MCF 10A (cell line): ENCODE results near the gene CCDC28B. TPM values are rescaled to one million over a fixed set of nuclear protein-coding genes. Genes with fewer than 3 reads are reported as not detected.
A peak's percentile ranks its signal among the peaks of the same experiment; 100 is the strongest.

ENCODE experiments used
- BruUV-seq: library from RNA; stranded (reverse); fragments of 400-500 nt; replicated peaks from 2 replicates; lab custom pipeline; 2021; lab: Mats Ljungman, UMichigan
- CTCF ChIA-PET: fragments of 300-600 bp; sonication (Branson Sonifier 250); formaldehyde crosslinking; extraction: SDS; loops from one replicate; lab custom pipeline; 2021; ENCODE audit warnings: antibody characterized with exemption, inconsistent platforms; lab: Yijun Ruan, JAX
- POLR2A ChIA-PET: fragments of 300-600, 350-650 bp; sonication (Branson Sonifier 250); formaldehyde crosslinking; extraction: SDS; loops from one replicate; lab custom pipeline; 2020; ENCODE audit warnings: antibody characterized with exemption, inconsistent platforms; lab: Yijun Ruan, JAX
- DNase-seq: peaks from one replicate; pipeline ENCODE4 v3.0.0-alpha.2; 2018; ENCODE audit not compliant: unreplicated experiment
- H3K27ac Mint-ChIP-seq: one replicate; pipeline ENCODE4 v1.8.0; 2022; ENCODE audit warnings: mild to moderate bottlenecking, low read depth, mixed read lengths; ENCODE audit not compliant: unreplicated experiment
- H3K27me3 Mint-ChIP-seq: one replicate; pipeline ENCODE4 v1.8.0; 2022; ENCODE audit warnings: mixed read lengths; ENCODE audit not compliant: insufficient read depth, unreplicated experiment
- H3K36me3 Mint-ChIP-seq: one replicate; pipeline ENCODE4 v1.8.0; 2022; ENCODE audit warnings: mild to moderate bottlenecking, moderate library complexity, mixed read lengths; ENCODE audit not compliant: insufficient read depth, unreplicated experiment
- H3K4me1 Mint-ChIP-seq: one replicate; pipeline ENCODE4 v1.8.0; 2022; ENCODE audit warnings: mixed read lengths; ENCODE audit not compliant: insufficient read depth, unreplicated experiment
- H3K4me3 Mint-ChIP-seq: one replicate; pipeline ENCODE4 v1.8.0; 2022; ENCODE audit warnings: mild to moderate bottlenecking, moderate library complexity, mixed read lengths; ENCODE audit not compliant: unreplicated experiment
- H3K9me3 Mint-ChIP-seq: one replicate; pipeline ENCODE4 v1.8.0; 2022; ENCODE audit warnings: mixed read lengths; ENCODE audit not compliant: unreplicated experiment
- CTCF ChIP-seq: fragments of 200-600 bp; IDR thresholded peaks from one replicate; pipeline ENCODE4 v1.8.0; 2022; ENCODE audit warnings: antibody characterized with exemption, mild to moderate bottlenecking; ENCODE audit not compliant: unreplicated experiment
- intact Hi-C: fragments of 100-400 bp; cut with micrococcal nuclease; formaldehyde crosslinking; loops from 2 replicates; pipeline ENCODE4 v1.14.1; 2022
- total RNA-seq: library from RNA; stranded (reverse); gene quantifications from 2 replicates; pipeline ENCODE4 v1.2.3, GENCODE V29; 2022

The CCDC28B gene
- total RNA-seq, 1 experiment from 2014 or later = 0.91 TPM

GRCh38 chr1:32195531-32195930 is 4.9 kb upstream of the CCDC28B start:
- Mint-ChIP-seq H3K4me3 (no peak overlapping the region), H3K9me3 (no peaks in the 10 kb centered on the region), H3K27me3 (no peaks in the 10 kb centered on the region), H3K4me1 (peaks cover 6% of the 10 kb centered on the region), H3K36me3 (peaks cover 71% of the 10 kb centered on the region), H3K27ac (no peak overlapping the region)
- DNase-seq = no peak
- intact Hi-C loops = no loop called here
- CTCF ChIA-PET = no interaction called here
- no peak for TF ChIP-seq CTCF
- BruUV-seq = no TSS peak
- POLR2A ChIA-PET = interaction anchor here (1.0 to 2.9 kb wide), 3 partner anchors 11 to 16 kb away, joined by 3 to 13 read pairs (median 3); partner anchors contain the start of gene TXLNA

GRCh38 chr1:32195972-32196823 is 4.2 kb upstream of the CCDC28B start:
- DNase-seq = no peak
- Mint-ChIP-seq H3K4me3 (no peak overlapping the region), H3K27ac (peak overlapping the region; percentile 46), H3K9me3 (no peaks in the 10 kb centered on the region), H3K4me1 (peaks cover 6% of the 10 kb centered on the region), H3K27me3 (no peaks in the 10 kb centered on the region), H3K36me3 (peaks cover 64% of the 10 kb centered on the region)
- intact Hi-C loops = no loop called here
- no peak for TF ChIP-seq CTCF
- ChIA-PET POLR2A (interaction anchor here (0.6 to 2.9 kb wide), 6 partner anchors 10 to 477 kb away, joined by 3 to 13 read pairs (median 6); partner anchors contain the start of genes IQCC, KPNA6 and TXLNA), CTCF (interaction anchor here (3.3 kb wide), 1 partner anchor 19 kb away, joined by 11 read pairs; no protein-coding TSS in a partner anchor)
- BruUV-seq = TSS peak; percentile 20

GRCh38 chr1:32197074-32197473 is 3.3 kb upstream of the CCDC28B start:
- DNase-seq = no peak
- peaks cover 12% of the 10 kb centered on the region for H3K4me1 Mint-ChIP-seq
- ChIA-PET CTCF (interaction anchor here (3.3 kb wide), 1 partner anchor 18 kb away, joined by 11 read pairs; no protein-coding TSS in a partner anchor), POLR2A (interaction anchor here (0.6 to 2.9 kb wide), 7 partner anchors 9 to 478 kb away, joined by 3 to 13 read pairs (median 5); partner anchors contain the start of genes IQCC, KPNA6 and TXLNA)
- H3K9me3 Mint-ChIP-seq = no peaks in the 10 kb centered on the region
- no peaks in the 10 kb centered on the region for H3K27me3 Mint-ChIP-seq
- peaks cover 55% of the 10 kb centered on the region for H3K36me3 Mint-ChIP-seq
- no peak for TF ChIP-seq CTCF
- no TSS peak for BruUV-seq
- intact Hi-C loops = no loop called here
- H3K27ac Mint-ChIP-seq = no peak overlapping the region
- no peak overlapping the region for H3K4me3 Mint-ChIP-seq

- DNase-seq = no peak
- Mint-ChIP-seq H3K9me3 (no peaks in the 10 kb centered on the region), H3K36me3 (peaks cover 48% of the 10 kb centered on the region), H3K27ac (no peak overlapping the region), H3K4me1 (peaks cover 12% of the 10 kb centered on the region), H3K4me3 (no peak overlapping the region), H3K27me3 (no peaks in the 10 kb centered on the region)
- intact Hi-C loops = no loop called here
- ChIA-PET CTCF (interaction anchor here (0.6 to 3.3 kb wide), 3 partner anchors 8 to 56 kb away, joined by 3 to 11 read pairs (median 3); no protein-coding TSS in a partner anchor), POLR2A (interaction anchor here (0.6 to 2.9 kb wide), 6 partner anchors 8 to 368 kb away, joined by 3 to 13 read pairs (median 6); partner anchors contain the start of genes IQCC, KPNA6 and TXLNA)
- no TSS peak for BruUV-seq
- TF ChIP-seq CTCF = no peak
These were observed 2.6 kb upstream of the CCDC28B start for GRCh38 chr1:32197837-32198236.
